Erythroblast (primary cell): Measurements from ENCODE around the gene RFX6.

Experiments used
- GATA1 ChIP-seq: IDR thresholded peaks from 2 replicates; pipeline ENCODE4 v1.6.1; 2011; ENCODE audit warnings: low read depth, mild to moderate bottlenecking, control low read depth, low read length, moderate library complexity
- POLR2A ChIP-seq: IDR thresholded peaks from 2 replicates; pipeline ENCODE4 v1.6.1; 2011; ENCODE audit warnings: mild to moderate bottlenecking, low read length

- no peak for TF ChIP-seq POLR2A
- TF ChIP-seq GATA1, result no peak
These were observed 10.7 kb upstream of the RFX6 start for GRCh38 chr6:116866281-116866871.
